Vagina (tissue), 2 donors: Measurements from ENCODE around the gene HK3. TPM values are rescaled to one million over a fixed set of nuclear protein-coding genes. Genes with fewer than 3 reads are reported as not detected.

Experiments used
- DNase-seq, 2 donors: peaks; one replicate each; pipeline ENCODE4 v3.0.0-alpha.2; 2017; ENCODE audit errors: extremely low spot score in 2 of 2
- H3K27ac ChIP-seq: fragments of 200-600 bp; sonication (generic); one replicate; pipeline ENCODE4 v1.5.1; 2019
- H3K27me3 ChIP-seq: fragments of 200-600 bp; sonication (generic); one replicate; pipeline ENCODE4 v1.5.1; 2019
- H3K36me3 ChIP-seq, 2 donors: fragments of 200-600 bp; sonication (generic); one replicate each; pipeline ENCODE4 v1.5.1; 2017 to 2019
- H3K4me1 ChIP-seq: fragments of 200-600 bp; sonication (generic); one replicate; pipeline ENCODE4 v1.5.1; 2019
- H3K4me3 ChIP-seq, 2 donors: fragments of 200-600 bp; sonication (generic); 1 replicate in 1 of 2; 2 replicates in 1 of 2; pipeline ENCODE4 v1.5.1; 2016 to 2019
- H3K9me3 ChIP-seq: fragments of 200-600 bp; sonication (generic); one replicate; pipeline ENCODE4 v1.5.1; 2019
- CTCF ChIP-seq, 3 experiments: fragments of 450-650 bp in 2 of 3; fragments of 200-600 bp in 1 of 3; sonication (generic) in 1 of 3; IDR thresholded peaks; one replicate each; pipeline ENCODE4 v1.5.1; 2017 to 2019; ENCODE audit warnings: antibody characterized with exemption in 3 of 3, mild to moderate bottlenecking in 2 of 3, moderate library complexity in 2 of 3
- POLR2A ChIP-seq, 2 donors: fragments of 450-650 bp; IDR thresholded peaks; one replicate each; pipeline ENCODE4 v1.6.1; 2017; ENCODE audit warnings: antibody characterized with exemption in 2 of 2, mild to moderate bottlenecking in 2 of 2, moderate library complexity in 2 of 2
- POLR2AphosphoS5 ChIP-seq, 2 donors: sonication (generic); formaldehyde crosslinking; IDR thresholded peaks; one replicate each; pipeline ENCODE4 v1.9.0; 2017; ENCODE audit warnings: antibody characterized with exemption in 2 of 2, mild to moderate bottlenecking in 2 of 2, low read depth in 1 of 2; ENCODE audit not compliant: insufficient read depth in 1 of 2
- intact Hi-C: fragments of 100-400 bp; cut with DNase I; formaldehyde crosslinking; loops from one replicate; pipeline ENCODE4 v1.15.1; 2023
- total RNA-seq: library from RNA; depleted of rRNA; stranded (reverse); fragments of >200 nt; gene quantifications from one replicate; pipeline ENCODE4 v1.2.3, GENCODE V29; 2016

HK3 gene
- total RNA-seq, 1 donor from 2014 or later = 7.4 TPM

GRCh38 chr5:176927562-176927961 lies 28.4 kb upstream of the HK3 start:
- DNase-seq = no peak
- intact Hi-C loops = no loop called here
- H3K9me3 ChIP-seq = no peaks in the 10 kb centered on the region
- H3K36me3 ChIP-seq = peaks cover 0 to 9% of the 10 kb centered on the region in 2 donors
- no peaks in the 10 kb centered on the region for H3K4me1 ChIP-seq
- H3K4me3 ChIP-seq = no peak overlapping the region
- TF ChIP-seq POLR2A (IDR thresholded peaks at IDR 0.05) = no peak
- TF ChIP-seq POLR2AphosphoS5 (IDR thresholded peaks at IDR 0.05; ENCODE audit: insufficient read depth in 1 of 2, low read depth in 1 of 2) = no peak
- no peak for TF ChIP-seq CTCF (IDR thresholded peaks at IDR 0.05)
- H3K27me3 ChIP-seq = no peaks in the 10 kb centered on the region
- H3K27ac ChIP-seq = no peak overlapping the region

- H3K9me3 ChIP-seq = no peaks in the 10 kb centered on the region
Measured at GRCh38 chr5:176922817-176923216, 23.7 kb upstream of the HK3 start.

GRCh38 chr5:176921714-176922113 lies 22.6 kb upstream of the HK3 start:
- TF ChIP-seq CTCF (IDR thresholded peaks at IDR 0.05) (no peak), POLR2AphosphoS5 (IDR thresholded peaks at IDR 0.05; ENCODE audit: insufficient read depth in 1 of 2, low read depth in 1 of 2) (no peak), POLR2A (IDR thresholded peaks at IDR 0.05) (no peak)
- Histone ChIP-seq H3K4me1 (no peaks in the 10 kb centered on the region), H3K27ac (no peak overlapping the region), H3K36me3 (no peaks in the 10 kb centered on the region), H3K4me3 (no peak overlapping the region), H3K27me3 (no peaks in the 10 kb centered on the region), H3K9me3 (no peaks in the 10 kb centered on the region)
- intact Hi-C loops = no loop called here
- DNase-seq = no peak

More at GRCh38 chr5:176922817-176923216, 23.7 kb upstream of the HK3 start:
- no peaks in the 10 kb centered on the region for H3K27me3 ChIP-seq
- no peaks in the 10 kb centered on the region for H3K4me1 ChIP-seq
- H3K27ac ChIP-seq = no peak overlapping the region
- no peak for TF ChIP-seq POLR2A (IDR thresholded peaks at IDR 0.05)
- TF ChIP-seq CTCF (IDR thresholded peaks at IDR 0.05) = no peak
- no peak for TF ChIP-seq POLR2AphosphoS5 (IDR thresholded peaks at IDR 0.05; ENCODE audit: insufficient read depth in 1 of 2, low read depth in 1 of 2)
- DNase-seq = no peak
- intact Hi-C loops = no loop called here
- no peaks in the 10 kb centered on the region for H3K36me3 ChIP-seq
- H3K4me3 ChIP-seq = no peak overlapping the region

- Histone ChIP-seq H3K9me3 (no peaks in the 10 kb centered on the region), H3K4me1 (no peaks in the 10 kb centered on the region), H3K4me3 (no peak overlapping the region), H3K27me3 (no peaks in the 10 kb centered on the region), H3K27ac (no peak overlapping the region), H3K36me3 (no peaks in the 10 kb centered on the region)
- no peak for DNase-seq
- intact Hi-C loops = no loop called here
- TF ChIP-seq POLR2A (IDR thresholded peaks at IDR 0.05) (no peak), POLR2AphosphoS5 (IDR thresholded peaks at IDR 0.05; ENCODE audit: insufficient read depth in 1 of 2, low read depth in 1 of 2) (no peak), CTCF (IDR thresholded peaks at IDR 0.05) (no peak)
Measured at GRCh38 chr5:176918613-176919012, 19.5 kb upstream of the HK3 start.

GRCh38 chr5:176916337-176916736 lies 17.2 kb upstream of the HK3 start:
- Histone ChIP-seq H3K4me1 (no peaks in the 10 kb centered on the region), H3K27me3 (no peaks in the 10 kb centered on the region), H3K4me3 (no peak overlapping the region), H3K9me3 (no peaks in the 10 kb centered on the region), H3K36me3 (no peaks in the 10 kb centered on the region), H3K27ac (no peak overlapping the region)
- intact Hi-C loops = no loop called here
- TF ChIP-seq CTCF (IDR thresholded peaks at IDR 0.05) (no peak), POLR2A (IDR thresholded peaks at IDR 0.05) (no peak)
- DNase-seq = no peak
